ENCODE measurements around the gene DLK2.

GRCh38 chr6:43434943-43435342, 20.4 kb downstream of the DLK2 start:
- TF ChIP-seq CTCF (IDR thresholded peaks at IDR 0.05), result no peak
- no peak for TF ChIP-seq POLR2AphosphoS5 (IDR thresholded peaks at IDR 0.05; ENCODE audit: insufficient read depth in 1 of 2, low read depth in 1 of 2)
- no peak for TF ChIP-seq POLR2A (IDR thresholded peaks at IDR 0.05)

All from vagina (tissue), 2 donors.